Endothelial cell of umbilical vein (primary cell): ENCODE measurements around the gene ETAA1. TPM values are rescaled to one million over a fixed set of nuclear protein-coding genes. Genes with fewer than 3 reads are reported as not detected.

Experiments
- BruUV-seq: library from RNA; stranded (reverse); fragments of 400-500 nt; replicated peaks from 2 replicates; lab custom pipeline; 2021; lab: Mats Ljungman, UMichigan
- CTCF ChIA-PET: fragments of 300-600, 350-600 bp; sonication (Branson Sonifier 250); formaldehyde crosslinking; loops from one replicate; lab custom pipeline; 2021; ENCODE audit warnings: antibody characterized with exemption, inconsistent platforms; lab: Charles Lee
- POLR2A ChIA-PET: fragments of 300-600, 350-600 bp; sonication (Branson Sonifier 250); formaldehyde crosslinking; loops from one replicate; lab custom pipeline; 2021; ENCODE audit warnings: antibody characterized with exemption, inconsistent platforms; lab: Charles Lee
- DNase-seq: peaks from one replicate; pipeline ENCODE4 v3.0.0-alpha.2; 2011; ENCODE audit warnings: low read depth, low spot score
- FAIRE-seq: peaks from 2 replicates; lab custom pipeline; 2011; peaks lifted over from hg19 to GRCh38; lab: Jason Lieb, UNC
- H2AFZ ChIP-seq: 2 replicates; pipeline ENCODE4 v1.6.0; 2012; ENCODE audit warnings: low read depth, low read length, control low read depth, inconsistent platforms
- H3K27ac ChIP-seq: 2 replicates; pipeline ENCODE4 v1.5.1; 2011; ENCODE audit warnings: low read depth, mild to moderate bottlenecking, control low read depth, low read length, moderate library complexity; ENCODE audit not compliant: insufficient read depth
- H3K27me3 ChIP-seq, 2 experiments: 2 replicates each; pipeline versions ENCODE4 v1.6.0 to v1.6.1; 2011; ENCODE audit warnings: low read length in 2 of 2, mixed read lengths in 1 of 2; ENCODE audit not compliant: control insufficient read depth in 2 of 2, insufficient read depth in 2 of 2
- H3K36me3 ChIP-seq, 2 experiments: 2 replicates in 1 of 2; 3 replicates in 1 of 2; pipeline ENCODE4 v1.5.1; 2011; ENCODE audit warnings: low read length in 2 of 2, mild to moderate bottlenecking in 1 of 2, moderate library complexity in 1 of 2; ENCODE audit not compliant: control insufficient read depth in 2 of 2, insufficient read depth in 2 of 2; ENCODE audit errors: extremely low read depth in 1 of 2
- H3K4me1 ChIP-seq: 3 replicates; pipeline ENCODE4 v1.5.1; 2011; ENCODE audit warnings: mild to moderate bottlenecking, low read length; ENCODE audit not compliant: control insufficient read depth, insufficient read depth; ENCODE audit errors: extremely low read depth
- H3K4me2 ChIP-seq: 2 replicates; pipeline ENCODE4 v1.6.1; 2011; ENCODE audit warnings: low read length, control low read depth, mixed read lengths; ENCODE audit not compliant: insufficient read depth
- H3K4me3 ChIP-seq, 3 experiments: fragments of 200-600 bp in 1 of 3; sonication (generic), shearing (Covaris generic) in 1 of 3; replicated peaks in 1 of 3; 2 replicates each; pipeline ENCODE4 v1.5.1; 2011 to 2016; ENCODE audit warnings: control low read depth in 3 of 3, low read length in 3 of 3, mild to moderate bottlenecking in 2 of 3, inconsistent platforms in 1 of 3, low read depth in 1 of 3, moderate library complexity in 1 of 3; ENCODE audit not compliant: insufficient read depth in 1 of 3
- H3K79me2 ChIP-seq: 2 replicates; pipeline ENCODE4 v1.6.0; 2012; ENCODE audit warnings: low read length, inconsistent platforms; ENCODE audit not compliant: control insufficient read depth, insufficient read depth
- H3K9ac ChIP-seq: replicated peaks from 2 replicates; pipeline ENCODE3; 2011; ENCODE audit warnings: low read length, control low read depth; ENCODE audit not compliant: insufficient read depth; ENCODE audit errors: extremely low read depth
- H3K9me1 ChIP-seq: replicated peaks from 3 replicates; pipeline ENCODE4 v1.6.0; 2011; ENCODE audit warnings: mild to moderate bottlenecking, low read length; ENCODE audit not compliant: control insufficient read depth, insufficient read depth; ENCODE audit errors: extremely low read depth
- H3K9me3 ChIP-seq: replicated peaks from 2 replicates; pipeline ENCODE4 v1.5.1; 2012; ENCODE audit warnings: low read length, inconsistent platforms; ENCODE audit not compliant: control insufficient read depth, insufficient read depth
- H4K20me1 ChIP-seq: replicated peaks from 2 replicates; pipeline ENCODE3; 2011; ENCODE audit warnings: mild to moderate bottlenecking, low read length; ENCODE audit not compliant: control insufficient read depth, insufficient read depth; ENCODE audit errors: extremely low read depth
- CTCF ChIP-seq, 2 donors: IDR thresholded peaks; 1 replicate in 1 of 2; 2 replicates in 1 of 2; pipeline ENCODE4 v1.5.1; 2011; ENCODE audit warnings: low read length in 2 of 2, mild to moderate bottlenecking in 2 of 2, moderate library complexity in 2 of 2, control low read depth in 1 of 2, inconsistent platforms in 1 of 2, low read depth in 1 of 2; ENCODE audit not compliant: insufficient read depth in 1 of 2; ENCODE audit errors: extremely low read depth in 1 of 2
- EZH2 ChIP-seq: IDR thresholded peaks from 2 replicates; pipeline ENCODE4 v1.6.1; 2012; ENCODE audit warnings: borderline replicate concordance, low read depth, mild to moderate bottlenecking, moderate library complexity, low read length, inconsistent platforms; ENCODE audit not compliant: severe bottlenecking
- FOS ChIP-seq: IDR thresholded peaks from 2 replicates; pipeline ENCODE4 v1.6.1; 2011; ENCODE audit warnings: mild to moderate bottlenecking, low read length, moderate library complexity, borderline replicate concordance; ENCODE audit not compliant: insufficient read depth
- GATA2 ChIP-seq: IDR thresholded peaks from 2 replicates; pipeline ENCODE4 v1.7.0; 2011; ENCODE audit warnings: low read depth, mild to moderate bottlenecking, moderate library complexity, mixed read lengths, low read length; ENCODE audit not compliant: insufficient read length, insufficient read depth
- JUN ChIP-seq: IDR thresholded peaks from 2 replicates; pipeline ENCODE4 v1.6.1; 2011; ENCODE audit warnings: borderline replicate concordance, low read depth; ENCODE audit not compliant: insufficient read length, insufficient read depth
- MAX ChIP-seq: IDR thresholded peaks from 2 replicates; pipeline ENCODE4 v1.6.1; 2011; ENCODE audit not compliant: insufficient read depth, insufficient read length
- MYC ChIP-seq: IDR thresholded peaks from one replicate; pipeline ENCODE4 v1.6.1; 2011; ENCODE audit warnings: mild to moderate bottlenecking, low read depth, low read length
- POLR2A ChIP-seq: IDR thresholded peaks from 2 replicates; pipeline ENCODE4 v1.6.1; 2012; ENCODE audit warnings: low read depth, mild to moderate bottlenecking, control low read depth, low read length
- POLR2AphosphoS5 ChIP-seq: IDR thresholded peaks from 2 replicates; pipeline ENCODE4 v1.6.1; 2012; ENCODE audit warnings: low read depth, mild to moderate bottlenecking, control low read depth, low read length, moderate library complexity; ENCODE audit not compliant: insufficient read depth
- dilution Hi-C: fragments of 300-500 bp; cut with MboI; formaldehyde crosslinking; loops from one replicate; pipeline ENCODE4 v1.15.0; 2019; ENCODE audit warnings: low sequenced_read_pairs; ENCODE audit not compliant: extremely low pct_ligation_motif_present
- intact Hi-C: fragments of 100-400 bp; cut with micrococcal nuclease; formaldehyde crosslinking; loops from one replicate; pipeline ENCODE4 v1.10.0; 2022
- polyA plus RNA-seq, 4 experiments: library from polyadenylated mRNA; depleted of rRNA in 3 of 4; stranded (reverse) in 3 of 4; unstranded in 1 of 4; fragments of >200 nt; gene quantifications; 2 replicates each; pipeline versions ENCODE4 v1.2.1 to v1.2.3, GENCODE V29; 2011 to 2012; ENCODE audit warnings: missing spikeins in 1 of 4
- total RNA-seq: library from RNA; stranded (reverse); gene quantifications from 2 replicates; pipeline ENCODE4 v1.2.3, GENCODE V29; 2021

ETAA1 gene
- total and polyA plus RNA-seq, 2 donors (not counting 3 experiments of a cell fraction or from before 2014, with no cell fraction given), result 4.9 to 15.9 TPM

- dilution Hi-C loops, result no loop called here
- Histone ChIP-seq H3K9me1 (no peaks in the 10 kb centered on the region), H3K4me2 (peak overlapping the region; percentile 23), H3K4me1 (peaks cover 26% of the 10 kb centered on the region), H3K36me3 (peaks cover 0 to 2% of the 10 kb centered on the region in 2 experiments), H3K27me3 (no peaks in the 10 kb centered on the region), H3K9me3 (no peaks in the 10 kb centered on the region), H3K4me3 (no peak overlapping the region), H3K27ac (peak overlapping the region; percentile 85), H4K20me1 (no peaks in the 10 kb centered on the region), H3K9ac (peak overlapping the region; percentile 61), H2AFZ (peak overlapping the region; percentile 76), H3K79me2 (no peaks in the 10 kb centered on the region)
- TSS peak; percentile 82 for BruUV-seq
- no peak for DNase-seq
- CTCF ChIA-PET, result interaction anchor here (1.0 to 4.1 kb wide), 2 partner anchors 12 to 15 kb away, joined by 3 to 18 read pairs; no protein-coding TSS in a partner anchor
- no peak for FAIRE-seq
- TF ChIP-seq FOS, result no peak
- TF ChIP-seq JUN, result no peak
- TF ChIP-seq MYC, result no peak
- no peak for TF ChIP-seq CTCF (IDR thresholded peaks at IDR 0.05; ENCODE audit: extremely low read depth in 1 of 2, insufficient read depth in 1 of 2, low read depth in 1 of 2, low read length in 2 of 2)
- no peak for TF ChIP-seq MAX
- TF ChIP-seq GATA2, result no peak
- TF ChIP-seq EZH2, result no peak
- no peak for TF ChIP-seq POLR2AphosphoS5
- TF ChIP-seq POLR2A, result no peak
- POLR2A ChIA-PET, result no interaction called here
- intact Hi-C loops, result loop anchor here (1.0 kb wide), 1 partner anchor 9 kb away; the partner anchor contains the start of gene ETAA1
Measured at GRCh38 chr2:67388680-67389079, 8.5 kb upstream of the ETAA1 start.
